Bronchial epithelial cell (primary cell): ENCODE data around the gene PTPRT. TPM values are rescaled to one million over a fixed set of nuclear protein-coding genes. Genes with fewer than 3 reads are reported as not detected.
"Not testable (repeated sequence)": the region's sequence is repeated elsewhere in the genome, so short reads cannot be mapped to it uniquely, and the experiment has no call there.

Experiments used
- DNase-seq: peaks from one replicate; pipeline ENCODE4 v3.0.0-alpha.2; 2010; ENCODE audit warnings: low read depth
- FAIRE-seq: peaks from 2 replicates; lab custom pipeline; 2011; peaks lifted over from hg19 to GRCh38; lab: Jason Lieb, UNC
- H3K27me3 ChIP-seq: 2 replicates; pipeline ENCODE4 v1.5.1; 2011; ENCODE audit warnings: low read length; ENCODE audit not compliant: control insufficient read depth, insufficient read depth
- H3K36me3 ChIP-seq: 2 replicates; pipeline ENCODE4 v1.5.1; 2011; ENCODE audit warnings: low read length; ENCODE audit not compliant: control insufficient read depth, insufficient read depth
- H3K4me3 ChIP-seq: 2 replicates; pipeline ENCODE4 v1.5.1; 2011; ENCODE audit warnings: mild to moderate bottlenecking, low read depth, low read length, control low read depth
- CTCF ChIP-seq: IDR thresholded peaks from 2 replicates; pipeline ENCODE4 v1.5.1; 2011; ENCODE audit warnings: mild to moderate bottlenecking, moderate library complexity, low read length, control low read depth, inconsistent platforms; ENCODE audit not compliant: insufficient read depth, severe bottlenecking
- total RNA-seq: library from RNA; depleted of rRNA; stranded (reverse); fragments of >200 nt; gene quantifications from 2 replicates; pipeline ENCODE4 v1.2.1, GENCODE V29; 2014

PTPRT gene
- total RNA-seq, 1 donor from 2014 or later: not detected

- DNase-seq (no peak), FAIRE-seq (no peak)
- no peaks in the 10 kb centered on the region for H3K27me3 ChIP-seq
- no peak for TF ChIP-seq CTCF
- H3K4me3 ChIP-seq: no peak overlapping the region
- H3K36me3 ChIP-seq: no peaks in the 10 kb centered on the region
Observed at GRCh38 chr20:42254673-42255072, 935.0 kb downstream of the PTPRT start.

GRCh38 chr20:42252116-42252515 is 937.6 kb downstream of the PTPRT start:
- H3K4me3 ChIP-seq: no peak overlapping the region
- TF ChIP-seq CTCF: no peak
- H3K36me3 ChIP-seq: no peaks in the 10 kb centered on the region
- DNase-seq: no peak
- H3K27me3 ChIP-seq: no peaks in the 10 kb centered on the region
- FAIRE-seq: no peak

GRCh38 chr20:42218621-42219374 is 970.9 kb downstream of the PTPRT start:
- DNase-seq (no peak), FAIRE-seq (no peak)
- no peak for TF ChIP-seq CTCF
- no peak overlapping the region for H3K4me3 ChIP-seq
- no peaks in the 10 kb centered on the region for H3K36me3 ChIP-seq
- H3K27me3 ChIP-seq: no peaks in the 10 kb centered on the region

GRCh38 chr20:42214074-42214473 is 975.6 kb downstream of the PTPRT start:
- H3K4me3 ChIP-seq: no peak overlapping the region
- DNase-seq: no peak
- no peaks in the 10 kb centered on the region for H3K27me3 ChIP-seq
- no peaks in the 10 kb centered on the region for H3K36me3 ChIP-seq
- no peak for FAIRE-seq
- TF ChIP-seq CTCF: no peak

GRCh38 chr20:42212391-42212790 is 977.3 kb downstream of the PTPRT start:
- no peak for DNase-seq
- Histone ChIP-seq H3K4me3 (no peak overlapping the region), H3K27me3 (no peaks in the 10 kb centered on the region), H3K36me3 (no peaks in the 10 kb centered on the region)
- TF ChIP-seq CTCF: no peak
- no peak for FAIRE-seq

GRCh38 chr20:42206557-42206956 is 983.1 kb downstream of the PTPRT start:
- not testable (repeated sequence) for FAIRE-seq, H3K4me3 ChIP-seq, H3K27me3 ChIP-seq, H3K36me3 ChIP-seq, DNase-seq
